Activated CD8-positive, alpha-beta memory T cell treated with anti-CD3 and anti-CD28 coated beads for 4 hours (primary cell): ENCODE measurements around the gene PPIAL4G.
A peak's percentile ranks its signal among the peaks of the same experiment; 100 is the strongest.
"Not testable (repeated sequence)": the region's sequence is repeated elsewhere in the genome, so short reads cannot be mapped to it uniquely, and the experiment has no call there.

ENCODE experiments used
- DNase-seq, 2 donors: peaks; one replicate each; pipeline ENCODE4 v3.0.0-alpha.2; 2020; ENCODE audit warnings: low read depth in 2 of 2

PPIAL4G gene

GRCh38 chr1:148483029-148483428 lies at the start of gene PPIAL4G:
Gene PPIAL4G (minus strand): TSS chr1:148483302. CDS start chr1:148483252, 50 bp downstream.
- DNase-seq, result not testable (repeated sequence)

DNA sequence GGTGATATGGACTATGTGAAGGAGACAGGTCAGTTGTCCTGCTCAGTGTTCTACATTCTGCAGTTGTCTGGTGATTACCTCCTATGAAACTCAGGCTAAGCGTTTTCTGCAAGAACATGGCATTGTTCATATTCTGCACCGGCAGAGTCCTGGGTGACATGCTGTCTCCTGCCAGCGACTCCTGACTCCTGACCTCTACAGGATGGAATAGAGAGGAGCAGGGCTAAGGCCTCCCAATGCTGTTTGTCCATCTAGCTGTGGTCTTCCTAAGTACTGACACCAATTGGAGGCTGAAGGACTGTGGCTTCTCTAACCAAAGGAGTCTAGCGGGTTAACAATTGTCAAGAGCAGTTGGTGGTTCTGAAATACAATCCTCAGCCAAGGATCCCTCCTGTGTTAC lies 49.1 kb upstream of the PPIAL4G start:
- DNase-seq, result not testable (repeated sequence)

DNA sequence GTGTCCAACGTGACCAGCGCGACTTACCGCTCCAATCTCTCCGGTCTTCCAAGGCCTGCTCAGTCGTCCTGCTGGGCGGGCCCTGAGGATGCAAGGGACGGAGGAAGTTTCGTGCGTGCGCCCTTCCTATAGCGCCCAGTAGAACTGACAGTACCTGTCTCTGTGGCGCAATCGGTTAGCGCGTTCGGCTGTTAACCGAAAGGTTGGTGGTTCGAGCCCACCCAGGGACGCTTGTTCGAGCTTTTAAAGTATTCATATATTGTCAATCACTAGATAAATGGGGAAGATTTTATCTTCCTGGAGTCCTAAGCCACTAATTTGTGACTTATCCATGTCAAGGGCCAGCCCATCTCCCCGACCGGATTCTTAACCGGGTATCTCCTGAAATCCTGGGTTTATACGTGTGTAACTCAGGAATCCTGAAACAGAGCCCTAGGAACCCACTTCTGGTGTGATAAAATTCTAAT lies 46.0 kb upstream of the PPIAL4G start:
- DNase-seq, result peak; percentile 24 to 39

- DNase-seq, result not testable (repeated sequence)
Measured at GRCh38 chr1:148528591-148528990, 45.5 kb upstream of the PPIAL4G start.

- not testable (repeated sequence) for DNase-seq
Measured at GRCh38 chr1:148526587-148526986, 43.5 kb upstream of the PPIAL4G start.

GRCh38 chr1:148523205-148524144 lies 40.4 kb upstream of the PPIAL4G start:
- not testable (repeated sequence) for DNase-seq

GRCh38 chr1:148522561-148523204 lies 39.6 kb upstream of the PPIAL4G start:
- peak; percentile 75 to 84 for DNase-seq

- DNase-seq, result peak; percentile 63 to 71
Measured at GRCh38 chr1:148522072-148522471, 39.0 kb upstream of the PPIAL4G start.

DNA sequence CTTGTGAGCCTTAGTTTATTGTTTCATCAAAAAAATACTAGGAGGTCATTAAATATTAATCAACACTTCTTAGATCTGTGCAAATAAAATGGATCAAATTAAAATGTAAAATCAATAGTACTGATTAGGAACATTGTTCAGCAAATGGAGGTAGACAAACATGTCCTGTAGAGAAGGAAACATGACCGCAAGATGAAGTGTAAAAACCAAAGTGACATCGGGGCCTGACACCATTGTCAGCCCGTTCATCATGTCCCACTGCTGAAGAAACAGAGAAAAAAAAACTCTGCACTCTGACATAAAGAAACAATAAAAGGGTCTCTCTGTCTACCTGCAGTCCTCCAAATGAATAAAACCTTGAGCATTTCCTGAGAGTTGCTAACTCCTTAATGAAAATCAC lies 31.2 kb upstream of the PPIAL4G start:
- not testable (repeated sequence) for DNase-seq

DNA sequence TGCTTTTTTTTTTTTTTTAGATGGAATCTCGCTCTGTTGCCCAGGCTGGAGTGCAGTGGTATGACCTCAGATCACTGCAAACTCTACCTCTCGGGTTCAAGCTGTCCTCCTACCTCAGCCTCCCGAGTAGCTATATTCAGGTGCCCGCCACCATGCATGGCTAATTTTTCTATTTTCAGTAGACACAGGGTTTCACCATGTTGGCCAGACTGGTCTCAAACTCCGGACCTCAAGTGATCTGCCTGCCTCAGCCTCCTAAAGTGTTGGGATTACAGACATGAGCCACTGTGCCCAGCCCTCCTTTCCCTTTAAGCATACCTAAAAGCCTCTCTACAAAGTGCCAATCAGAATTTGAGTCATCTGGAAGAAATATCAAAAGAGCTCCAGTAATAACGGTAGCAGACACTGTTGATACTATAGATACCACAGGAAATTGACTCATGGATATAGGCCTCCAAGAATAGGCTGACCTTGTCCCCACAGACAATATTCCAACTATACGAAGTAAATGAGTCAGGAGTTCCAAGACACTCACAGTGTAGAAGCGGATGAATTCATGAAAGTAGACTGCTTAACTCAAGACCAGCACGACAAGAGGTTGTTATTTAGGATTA lies 29.6 kb upstream of the PPIAL4G start:
- DNase-seq, result not testable (repeated sequence)

GRCh38 chr1:148493933-148494332 lies 10.8 kb upstream of the PPIAL4G start:
- not testable (repeated sequence) for DNase-seq

DNA sequence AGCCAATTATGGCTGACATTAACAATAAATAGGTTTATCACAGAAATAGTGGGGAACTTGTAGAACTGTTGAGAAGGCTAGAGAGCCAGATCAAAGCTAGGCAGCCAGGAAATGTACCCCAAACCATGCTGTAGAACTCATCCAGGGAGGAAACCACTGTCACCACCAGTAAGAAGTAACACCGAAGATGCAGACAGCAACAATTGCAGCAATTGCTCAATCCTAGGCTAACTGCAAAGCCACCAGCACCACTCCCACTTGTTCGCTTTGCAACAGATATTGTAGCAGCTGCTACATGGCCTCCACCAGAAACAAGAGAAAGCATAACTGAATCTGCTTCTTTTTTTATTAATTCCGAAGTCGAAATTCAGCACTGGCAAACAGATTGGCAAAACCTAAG lies 2.0 kb downstream of the PPIAL4G start:
- peak in 1 of 2 donors; percentile 5 for DNase-seq

DNA sequence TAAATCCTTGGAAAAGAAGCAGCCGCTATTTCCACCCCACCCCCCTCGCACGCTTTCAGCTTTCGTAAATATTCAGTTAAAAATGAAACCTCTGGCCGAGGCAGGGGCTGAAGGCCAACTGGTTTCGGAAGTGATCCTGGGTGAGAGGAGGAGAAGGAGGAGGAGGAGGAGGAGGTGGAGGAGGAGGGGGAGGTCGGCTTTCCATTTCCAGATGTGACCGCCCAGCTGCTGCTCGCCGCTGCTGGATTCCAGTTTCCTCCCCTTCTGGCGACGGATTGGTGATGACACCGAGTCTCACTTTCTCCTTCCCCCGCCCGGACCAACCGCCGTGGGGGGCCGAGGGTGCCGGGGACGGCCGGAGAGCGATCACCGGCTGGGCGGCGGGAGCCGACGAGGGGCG lies 23.4 kb downstream of the PPIAL4G start:
- not testable (repeated sequence) for DNase-seq

- DNase-seq, result not testable (repeated sequence)
Measured at GRCh38 chr1:148458901-148459581, 24.1 kb downstream of the PPIAL4G start.

DNA sequence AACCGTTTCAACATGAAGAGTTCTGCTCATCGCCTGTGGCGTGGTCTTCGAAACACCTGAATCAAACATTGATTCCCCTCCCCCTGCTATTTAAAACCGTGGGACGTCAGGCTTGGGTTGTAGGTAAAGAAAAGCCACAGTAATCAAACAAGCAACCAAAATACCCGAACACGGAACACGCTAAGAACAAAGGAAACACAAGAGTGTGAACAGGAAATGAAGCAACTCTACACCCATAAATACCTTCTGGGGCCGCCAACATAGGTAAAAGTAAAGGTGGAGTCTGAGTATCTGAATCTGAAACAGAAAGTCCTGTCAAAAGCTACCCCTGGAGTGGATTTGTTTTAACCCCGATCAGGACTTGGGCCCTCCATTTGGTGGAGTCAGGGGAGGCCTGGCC lies 24.7 kb downstream of the PPIAL4G start:
- peak; percentile 10 to 28 for DNase-seq

GRCh38 chr1:148452845-148453244 lies 30.3 kb downstream of the PPIAL4G start:
- not testable (repeated sequence) for DNase-seq

- DNase-seq, result not testable (repeated sequence)
Measured at GRCh38 chr1:148439654-148440325, 43.3 kb downstream of the PPIAL4G start.

GRCh38 chr1:148435406-148435805 lies 47.7 kb downstream of the PPIAL4G start:
- DNase-seq, result no peak

GRCh38 chr1:148434832-148435231 lies 48.3 kb downstream of the PPIAL4G start:
- no peak for DNase-seq

- DNase-seq, result not testable (repeated sequence)
Measured at GRCh38 chr1:148432916-148433317, 50.2 kb downstream of the PPIAL4G start.
